Loucy (cell line): Measurements from ENCODE around the gene OR1F1.
"Not testable (repeated sequence)": the region's sequence is repeated elsewhere in the genome, so short reads cannot be mapped to it uniquely, and the experiment has no call there.

Source experiments
- H2AFZ ChIP-seq: fragments of 200-600 bp; sonication (generic); 2 replicates; pipeline ENCODE4 v1.6.0; 2016; ENCODE audit warnings: antibody characterized with exemption, mild to moderate bottlenecking, low read length, moderate library complexity
- H3F3A ChIP-seq: fragments of 200-600 bp; 2 replicates; pipeline ENCODE4 v1.6.0; 2016; ENCODE audit warnings: antibody characterized with exemption, low read depth, mild to moderate bottlenecking
- H3K27me3 ChIP-seq: fragments of 200-600 bp; sonication (generic); 2 replicates; pipeline ENCODE4 v1.6.1; 2014; ENCODE audit warnings: low read length, mild to moderate bottlenecking; ENCODE audit not compliant: insufficient read depth, poor library complexity, severe bottlenecking
- H3K36me3 ChIP-seq: fragments of 200-600 bp; sonication (generic); 2 replicates; pipeline ENCODE4 v1.6.1; 2016; ENCODE audit warnings: low read length; ENCODE audit not compliant: insufficient read depth
- H3K4me1 ChIP-seq: fragments of 200-600 bp; sonication (generic); 2 replicates; pipeline ENCODE4 v1.5.1; 2014; ENCODE audit warnings: low read length, mild to moderate bottlenecking; ENCODE audit not compliant: insufficient read depth, poor library complexity, severe bottlenecking
- H3K4me2 ChIP-seq: fragments of 200-600 bp; sonication (generic); 2 replicates; pipeline ENCODE4 v1.6.0; 2014; ENCODE audit warnings: antibody characterized with exemption, low read length, low read depth, mild to moderate bottlenecking; ENCODE audit not compliant: poor library complexity, severe bottlenecking
- H3K4me3 ChIP-seq: fragments of 200-600 bp; sonication (generic); 2 replicates; pipeline ENCODE4 v1.5.1; 2014; ENCODE audit warnings: low read length, mild to moderate bottlenecking, mixed read lengths; ENCODE audit not compliant: poor library complexity, severe bottlenecking
- H3K79me2 ChIP-seq: fragments of 200-600 bp; sonication (generic); 2 replicates; pipeline ENCODE4 v1.6.1; 2014; ENCODE audit warnings: low read length; ENCODE audit not compliant: insufficient read depth
- H3K9ac ChIP-seq: fragments of 200-600 bp; sonication (generic); 2 replicates; pipeline ENCODE4 v1.6.0; 2014; ENCODE audit warnings: mild to moderate bottlenecking, low read depth, low read length, moderate library complexity; ENCODE audit not compliant: poor library complexity, severe bottlenecking
- H3K9me2 ChIP-seq: fragments of 200-600 bp; sonication (generic); replicated peaks from 2 replicates; pipeline ENCODE4 v1.6.1; 2016; ENCODE audit warnings: low read depth, low read length, mixed read lengths
- H3K9me3 ChIP-seq: fragments of 200-600 bp; sonication (generic); 2 replicates; pipeline ENCODE4 v1.6.1; 2014; ENCODE audit warnings: mild to moderate bottlenecking, antibody characterized with exemption, low read length, low read depth; ENCODE audit not compliant: insufficient read depth
- H4K20me1 ChIP-seq: fragments of 200-600 bp; sonication (generic); 2 replicates; pipeline ENCODE4 v1.6.0; 2014; ENCODE audit warnings: antibody characterized with exemption, low read length, mild to moderate bottlenecking; ENCODE audit not compliant: insufficient read depth, poor library complexity, severe bottlenecking
- EZH2phosphoT487 ChIP-seq: fragments of 200-600 bp; IDR thresholded peaks from 2 replicates; pipeline ENCODE4 v1.6.1; 2018; ENCODE audit warnings: antibody characterized with exemption, mild to moderate bottlenecking, moderate library complexity, borderline replicate concordance
- TF ChIP-seq, protein P1 (sequence below): fragments of 200-600 bp; sonication (generic); conservative IDR thresholded peaks from 2 replicates; pipeline ENCODE4 v1.5.1; 2014; ENCODE audit warnings: mild to moderate bottlenecking, antibody characterized with exemption, low read length

The OR1F1 gene

GRCh38 chr16:3202903-3203539, 15.0 kb downstream of the OR1F1 start:
- no peaks in the 10 kb centered on the region for H3K4me1 ChIP-seq

GRCh38 chr16:3205939-3206338, 17.9 kb downstream of the OR1F1 start:
- not testable (repeated sequence) for H3K4me1 ChIP-seq, H3K4me3 ChIP-seq, H3K27me3 ChIP-seq, H3K36me3 ChIP-seq, H3F3A ChIP-seq, H3K9me3 ChIP-seq, H4K20me1 ChIP-seq, H2AFZ ChIP-seq, H3K9ac ChIP-seq, H3K9me2 ChIP-seq, H3K4me2 ChIP-seq, H3K79me2 ChIP-seq

More at GRCh38 chr16:3202903-3203539, 15.0 kb downstream of the OR1F1 start:
- no peak overlapping the region for H3K9ac ChIP-seq
- H3K4me2 ChIP-seq = no peak overlapping the region
- no peaks in the 10 kb centered on the region for H3K9me2 ChIP-seq
- no peaks in the 10 kb centered on the region for H3F3A ChIP-seq
- no peaks in the 10 kb centered on the region for H3K27me3 ChIP-seq
- no peaks in the 10 kb centered on the region for H3K9me3 ChIP-seq
- TF ChIP-seq EZH2phosphoT487 = no peak
- H4K20me1 ChIP-seq = no peaks in the 10 kb centered on the region
- no peaks in the 10 kb centered on the region for H3K79me2 ChIP-seq
- H3K4me3 ChIP-seq = no peak overlapping the region
- H2AFZ ChIP-seq = no peak overlapping the region
- H3K36me3 ChIP-seq = no peaks in the 10 kb centered on the region

- Histone ChIP-seq H3K9ac (no peak overlapping the region), H3K4me3 (no peak overlapping the region), H4K20me1 (no peaks in the 10 kb centered on the region), H3F3A (no peaks in the 10 kb centered on the region), H3K4me1 (no peaks in the 10 kb centered on the region), H3K79me2 (no peaks in the 10 kb centered on the region), H3K9me2 (no peaks in the 10 kb centered on the region), H3K9me3 (no peaks in the 10 kb centered on the region), H3K4me2 (no peak overlapping the region), H2AFZ (no peak overlapping the region), H3K27me3 (no peaks in the 10 kb centered on the region), H3K36me3 (no peaks in the 10 kb centered on the region)
- TF ChIP-seq EZH2phosphoT487 = no peak
- TF ChIP-seq, protein P1, sequence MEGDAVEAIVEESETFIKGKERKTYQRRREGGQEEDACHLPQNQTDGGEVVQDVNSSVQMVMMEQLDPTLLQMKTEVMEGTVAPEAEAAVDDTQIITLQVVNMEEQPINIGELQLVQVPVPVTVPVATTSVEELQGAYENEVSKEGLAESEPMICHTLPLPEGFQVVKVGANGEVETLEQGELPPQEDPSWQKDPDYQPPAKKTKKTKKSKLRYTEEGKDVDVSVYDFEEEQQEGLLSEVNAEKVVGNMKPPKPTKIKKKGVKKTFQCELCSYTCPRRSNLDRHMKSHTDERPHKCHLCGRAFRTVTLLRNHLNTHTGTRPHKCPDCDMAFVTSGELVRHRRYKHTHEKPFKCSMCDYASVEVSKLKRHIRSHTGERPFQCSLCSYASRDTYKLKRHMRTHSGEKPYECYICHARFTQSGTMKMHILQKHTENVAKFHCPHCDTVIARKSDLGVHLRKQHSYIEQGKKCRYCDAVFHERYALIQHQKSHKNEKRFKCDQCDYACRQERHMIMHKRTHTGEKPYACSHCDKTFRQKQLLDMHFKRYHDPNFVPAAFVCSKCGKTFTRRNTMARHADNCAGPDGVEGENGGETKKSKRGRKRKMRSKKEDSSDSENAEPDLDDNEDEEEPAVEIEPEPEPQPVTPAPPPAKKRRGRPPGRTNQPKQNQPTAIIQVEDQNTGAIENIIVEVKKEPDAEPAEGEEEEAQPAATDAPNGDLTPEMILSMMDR = no peak
Measured at GRCh38 chr16:3207086-3207953, 19.3 kb downstream of the OR1F1 start.

- Histone ChIP-seq H3K36me3 (no peaks in the 10 kb centered on the region), H3K4me3 (no peak overlapping the region), H3K79me2 (no peaks in the 10 kb centered on the region), H2AFZ (no peak overlapping the region), H4K20me1 (no peaks in the 10 kb centered on the region), H3K9ac (no peak overlapping the region), H3F3A (no peaks in the 10 kb centered on the region), H3K27me3 (no peaks in the 10 kb centered on the region), H3K9me3 (no peaks in the 10 kb centered on the region), H3K4me1 (no peaks in the 10 kb centered on the region), H3K4me2 (no peak overlapping the region), H3K9me2 (no peaks in the 10 kb centered on the region)
- TF ChIP-seq EZH2phosphoT487 = no peak
- TF ChIP-seq, protein P1 = no peak
Measured at GRCh38 chr16:3212006-3212405, 24.0 kb downstream of the OR1F1 start.
